ENCODE measurements around the gene BIRC7.
"Not testable (repeated sequence)": the region's sequence is repeated elsewhere in the genome, so short reads cannot be mapped to it uniquely, and the experiment has no call there.

Gene BIRC7

GRCh38 chr20:63249891-63250290 lies 14.2 kb downstream of the BIRC7 start:
- DNase-seq, result no peak

- DNase-seq, result not testable (repeated sequence)
These were observed 15.6 kb downstream of the BIRC7 start for GRCh38 chr20:63251350-63251749.

DNA sequence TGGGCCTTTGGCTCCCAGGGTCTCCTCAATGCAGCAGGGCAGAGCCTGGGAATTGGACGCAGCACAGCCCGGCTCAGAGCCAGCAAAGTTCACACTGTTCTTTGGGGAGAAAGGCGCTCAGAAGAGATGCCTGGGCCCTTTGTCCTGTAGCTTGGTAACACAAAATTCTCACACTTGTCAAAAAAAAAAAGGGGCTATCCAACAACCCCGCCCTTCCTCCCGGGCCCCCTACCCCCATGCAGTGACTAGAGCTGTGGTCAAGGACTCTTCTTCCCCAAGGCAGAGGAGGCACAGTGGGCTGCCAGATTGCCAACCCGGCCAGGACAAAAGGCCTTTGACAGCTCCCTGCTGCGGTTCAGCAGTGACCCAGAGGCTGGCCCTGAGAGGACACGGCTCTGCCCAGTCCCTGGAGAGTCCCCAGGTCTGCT lies 16.6 kb downstream of the BIRC7 start:
- no peak for DNase-seq

DNA sequence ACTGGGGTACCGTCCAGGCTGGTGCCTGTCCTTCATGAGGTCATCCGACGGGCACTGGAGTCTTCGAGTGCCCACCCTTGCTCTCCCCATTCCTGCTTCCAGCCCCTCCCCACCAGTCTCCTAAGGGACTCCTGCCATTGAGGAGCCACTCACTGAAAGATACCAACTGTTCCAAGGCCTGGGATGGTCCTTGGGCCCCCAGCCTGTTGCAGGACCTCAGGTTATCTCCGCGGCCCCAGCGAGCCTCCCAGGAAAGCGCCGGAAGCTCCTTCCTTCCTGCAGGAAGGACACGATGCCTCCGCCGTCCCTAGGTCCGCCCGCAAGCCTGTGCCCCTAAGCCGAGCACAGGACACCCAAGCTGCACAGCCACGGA lies 17.3 kb downstream of the BIRC7 start:
- DNase-seq, result no peak

DNA sequence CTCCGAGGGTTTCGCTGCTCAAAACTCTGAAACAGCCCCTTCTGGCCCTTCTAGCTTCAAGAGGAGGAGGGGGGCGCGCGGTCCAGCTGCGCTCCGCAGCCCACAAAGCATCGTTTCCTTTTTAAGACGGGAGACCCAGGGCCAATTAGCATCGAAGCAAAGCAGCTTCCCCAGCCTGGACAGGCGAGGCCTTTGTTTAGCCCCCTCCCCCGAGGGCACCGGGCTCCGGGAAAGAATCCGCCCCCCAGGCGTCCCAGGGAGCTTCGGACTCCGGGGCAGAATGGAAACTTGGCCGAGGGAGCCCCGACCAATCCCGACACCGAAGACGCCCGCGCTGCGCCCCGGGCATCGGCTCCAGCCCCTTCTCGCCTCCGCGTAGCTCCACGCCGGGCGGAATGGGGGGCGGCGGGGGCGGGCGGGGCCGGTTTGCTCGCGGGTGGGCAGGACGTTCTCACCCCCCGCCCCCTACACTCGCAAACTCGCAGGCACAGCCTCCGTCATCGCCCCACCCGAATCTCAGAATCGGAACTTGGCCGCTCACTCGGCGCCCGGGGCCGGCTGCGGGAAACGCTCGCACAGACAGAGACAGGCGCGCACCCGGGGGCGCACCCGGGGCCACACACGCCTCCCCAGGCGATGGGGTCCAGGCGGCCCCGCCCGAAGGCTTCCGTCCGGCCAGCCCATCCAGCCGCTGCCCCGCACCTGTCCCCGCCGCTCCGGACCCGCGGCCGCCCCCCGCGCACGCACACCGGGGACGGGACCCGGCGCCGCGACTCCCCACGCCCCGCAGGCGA lies 17.9 kb downstream of the BIRC7 start:
- DNase-seq, result no peak

DNA sequence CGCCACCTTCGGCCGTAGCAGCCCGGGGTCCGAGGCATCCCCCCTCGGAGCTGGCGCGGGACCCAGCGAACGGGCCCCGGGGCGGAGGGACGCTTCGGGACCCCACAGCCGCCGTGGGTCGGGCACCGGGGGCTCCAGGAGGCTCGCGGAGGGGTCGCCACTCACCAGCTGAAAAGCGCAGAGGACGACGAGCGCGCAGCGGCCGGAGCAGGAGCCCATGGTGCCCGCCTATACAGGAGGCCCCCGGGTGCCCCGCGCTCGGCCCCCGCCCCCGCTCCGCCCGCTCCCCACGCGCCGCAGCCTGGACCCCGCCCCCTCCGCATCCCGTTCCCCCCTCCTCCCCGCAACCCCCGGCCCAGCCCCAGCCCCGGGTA lies 18.5 kb downstream of the BIRC7 start, which contains the start of gene NKAIN4:
Gene NKAIN4, minus strand, starts transcription at position 232 of the 374 bp plus-strand sequence. Its CDS starts 13 bp downstream, at position 219.
- DNase-seq, result no peak

DNA sequence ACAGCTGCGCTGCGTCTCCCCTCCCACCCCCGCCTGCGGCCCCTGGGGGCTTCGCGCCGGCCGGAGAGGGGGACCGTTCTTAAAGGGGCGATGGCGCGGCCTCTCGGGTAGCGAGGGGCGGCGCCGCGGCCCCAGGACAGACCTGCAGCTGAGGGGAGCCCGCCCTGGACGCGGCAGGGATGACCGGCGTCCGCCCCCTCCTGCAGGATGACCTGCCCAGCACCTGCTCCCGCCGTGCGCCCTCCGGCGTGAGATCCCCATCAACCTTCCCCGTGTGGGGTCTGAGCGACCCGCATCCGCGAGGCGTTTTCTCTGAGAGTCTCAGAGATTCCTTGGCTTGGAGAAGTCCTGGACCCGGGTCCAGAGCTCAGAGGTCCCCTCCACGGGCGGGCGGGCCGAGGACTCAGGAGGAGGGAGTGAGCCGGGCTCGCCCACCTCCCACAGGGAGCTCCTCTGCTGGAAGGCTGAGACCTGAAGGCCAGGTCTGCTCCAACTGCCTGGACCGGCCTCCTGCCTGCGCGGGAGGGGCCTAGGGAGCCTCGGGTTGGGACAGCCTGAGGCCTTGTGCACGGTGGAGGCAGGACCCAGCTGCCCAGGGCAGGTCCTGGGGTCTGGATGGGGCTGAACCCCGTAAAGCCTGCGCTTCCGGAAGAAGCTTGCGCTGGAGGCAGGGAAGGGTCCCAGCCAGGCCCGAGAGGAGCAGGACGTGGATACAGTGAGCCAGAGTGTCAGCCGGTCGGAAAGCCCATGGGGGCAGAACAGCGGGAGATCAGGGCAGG lies 19.1 kb downstream of the BIRC7 start:
- DNase-seq, result no peak

GRCh38 chr20:63255931-63256704 lies 20.4 kb downstream of the BIRC7 start:
- DNase-seq, result no peak

GRCh38 chr20:63256954-63257353 lies 21.2 kb downstream of the BIRC7 start:
- DNase-seq, result no peak

GRCh38 chr20:63257629-63258028 lies 21.9 kb downstream of the BIRC7 start:
- no peak for DNase-seq

DNA sequence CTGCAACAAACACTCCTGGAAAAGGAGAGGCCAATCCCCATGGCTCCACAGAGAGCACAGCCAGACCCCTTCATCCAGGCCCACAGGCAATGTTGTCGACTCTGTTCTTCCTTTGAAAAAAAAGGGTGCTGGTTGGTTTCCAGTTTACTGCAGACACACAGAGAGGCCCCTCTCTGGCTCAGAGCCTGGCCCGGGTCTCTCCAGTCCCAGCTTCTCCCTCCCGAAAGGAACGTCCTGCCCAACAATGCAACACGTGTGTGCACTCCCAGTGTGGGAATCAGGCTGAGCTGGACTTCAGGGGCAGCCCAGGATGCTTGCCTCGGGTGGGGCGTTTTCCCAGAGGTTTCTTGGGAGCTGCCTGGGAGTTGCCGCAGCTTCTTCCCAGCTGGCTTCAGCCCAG lies 23.1 kb downstream of the BIRC7 start:
- DNase-seq, result no peak

DNA sequence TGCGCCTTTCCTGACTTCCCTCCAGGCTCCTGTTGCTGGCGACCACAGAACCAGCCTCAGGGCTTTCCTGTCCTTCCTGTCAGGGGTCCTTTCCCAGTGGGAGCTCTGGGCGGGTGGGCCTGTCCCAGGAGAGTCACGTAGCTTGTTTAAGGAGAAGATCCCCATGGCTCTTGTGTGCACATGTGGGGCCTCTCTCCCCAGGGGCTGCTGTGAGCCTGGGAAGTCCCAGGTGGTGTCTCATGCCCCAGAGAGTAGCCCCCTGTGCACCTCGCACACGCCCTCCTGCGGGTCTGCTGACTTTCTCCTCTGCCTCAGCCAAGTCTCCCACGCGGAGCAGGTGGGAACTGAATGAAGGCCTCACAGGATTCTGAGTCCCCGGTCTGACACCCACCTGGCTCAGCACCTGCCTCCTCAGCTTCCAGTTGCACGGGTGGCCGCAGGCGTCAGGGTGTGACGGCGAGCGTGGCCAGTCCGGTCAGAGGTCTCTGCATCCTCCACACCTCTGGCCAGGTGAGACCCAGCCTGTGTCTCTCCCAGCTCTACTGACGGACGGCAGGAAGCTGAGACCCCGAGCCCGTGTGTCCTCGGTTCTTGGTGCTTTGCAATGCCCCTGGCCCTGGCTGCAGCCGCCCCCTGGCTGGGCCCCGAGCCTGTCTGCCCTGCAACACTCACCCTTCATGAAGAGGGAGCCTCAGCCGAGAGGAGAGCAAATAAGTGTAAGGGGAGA lies 24.2 kb downstream of the BIRC7 start:
- no peak for DNase-seq

- DNase-seq, result no peak
These were observed 24.8 kb downstream of the BIRC7 start for GRCh38 chr20:63260521-63260920.

- no peak for DNase-seq
These were observed 25.5 kb downstream of the BIRC7 start for GRCh38 chr20:63261060-63261794.

- no peak for DNase-seq
These were observed 26.3 kb downstream of the BIRC7 start for GRCh38 chr20:63261795-63262528.

- no peak for DNase-seq
These were observed 27.1 kb downstream of the BIRC7 start for GRCh38 chr20:63262836-63263235.

GRCh38 chr20:63264000-63264399 lies 28.3 kb downstream of the BIRC7 start:
- no peak for DNase-seq

DNA sequence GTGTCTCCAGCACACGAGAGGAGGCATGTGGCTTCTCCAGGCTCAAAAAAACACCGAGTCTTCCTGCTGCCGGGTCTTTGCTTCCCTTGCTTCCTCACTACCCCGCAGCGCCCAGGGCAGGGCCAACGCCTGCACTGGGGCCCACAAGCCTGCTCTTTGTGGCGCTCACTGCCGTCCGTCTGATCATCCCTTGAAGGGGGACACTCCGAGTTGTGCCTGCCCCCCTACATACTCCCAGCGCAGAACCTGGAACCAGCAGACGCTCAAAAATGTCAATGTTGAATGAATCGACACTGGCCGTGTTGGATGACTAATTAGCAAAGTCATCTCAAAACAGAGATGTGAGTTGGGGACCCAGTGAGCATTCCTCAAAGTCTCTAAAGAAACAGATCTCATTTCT lies 28.8 kb downstream of the BIRC7 start:
- DNase-seq, result no peak

GRCh38 chr20:63265891-63266515 lies 30.3 kb downstream of the BIRC7 start:
- no peak for DNase-seq

GRCh38 chr20:63267691-63268090 lies 32.0 kb downstream of the BIRC7 start:
- DNase-seq, result no peak

DNA sequence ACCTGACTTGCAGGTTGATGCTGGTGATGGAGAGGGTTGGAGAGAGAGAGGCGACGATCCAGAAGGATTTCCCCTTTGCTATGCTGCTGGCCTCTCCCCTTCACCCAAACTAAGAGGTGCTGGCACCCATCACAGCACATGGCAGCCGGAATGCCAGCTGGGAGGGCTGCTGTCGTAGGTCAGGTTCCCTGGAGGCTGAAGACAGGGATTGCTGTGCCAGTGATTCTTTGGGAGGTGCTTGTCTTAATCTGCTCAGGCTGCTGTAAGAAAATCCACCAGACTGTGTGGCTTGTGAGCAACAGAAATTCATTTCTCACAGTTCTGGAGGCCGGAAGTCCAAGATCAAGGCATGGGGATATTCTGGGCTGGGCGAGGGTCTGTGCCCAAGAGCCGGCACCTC lies 32.6 kb downstream of the BIRC7 start:
- DNase-seq, result no peak

All from activated T-cell treated with anti-CD3 and anti-CD28 coated beads, Interleukin-2, amount 50 U/mL, for 1 hour (primary cell).